Measurements from ENCODE around the gene AKT3.
"Not testable (repeated sequence)": the region's sequence is repeated elsewhere in the genome, so short reads cannot be mapped to it uniquely, and the experiment has no call there.

The AKT3 gene

GRCh38 chr1:243850202-243850451 is at the start of gene AKT3:
Gene AKT3, minus strand, starts transcription at chr1:243850243. Its CDS starts 7,073 bp downstream, at chr1:243843170.
- peak; percentile 90 for DNase-seq

- DNase-seq = no peak
Measured at GRCh38 chr1:243898278-243898677, 48.2 kb upstream of the AKT3 start.

DNA sequence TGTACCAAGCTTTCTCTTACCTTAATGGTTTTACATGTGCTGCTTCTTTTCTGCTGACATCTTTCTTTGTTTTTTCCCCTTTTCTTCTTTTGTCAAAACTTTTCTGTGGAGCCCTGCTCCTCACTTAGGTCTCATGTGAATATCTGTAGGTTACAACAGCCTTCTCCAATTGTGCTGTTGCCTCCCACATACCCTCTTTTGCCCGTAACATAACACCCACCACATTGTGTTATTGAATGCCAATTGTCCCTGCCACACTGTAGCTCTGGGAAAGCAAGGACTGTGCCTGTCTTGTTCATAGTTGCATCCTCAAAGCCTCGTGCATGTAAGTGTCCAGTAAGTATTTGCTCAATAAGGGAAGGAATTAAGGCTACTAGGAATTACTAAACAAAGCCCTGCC is 46.3 kb upstream of the AKT3 start:
- no peak for DNase-seq

- DNase-seq = no peak
Measured at GRCh38 chr1:243892456-243892855, 42.4 kb upstream of the AKT3 start.

DNA sequence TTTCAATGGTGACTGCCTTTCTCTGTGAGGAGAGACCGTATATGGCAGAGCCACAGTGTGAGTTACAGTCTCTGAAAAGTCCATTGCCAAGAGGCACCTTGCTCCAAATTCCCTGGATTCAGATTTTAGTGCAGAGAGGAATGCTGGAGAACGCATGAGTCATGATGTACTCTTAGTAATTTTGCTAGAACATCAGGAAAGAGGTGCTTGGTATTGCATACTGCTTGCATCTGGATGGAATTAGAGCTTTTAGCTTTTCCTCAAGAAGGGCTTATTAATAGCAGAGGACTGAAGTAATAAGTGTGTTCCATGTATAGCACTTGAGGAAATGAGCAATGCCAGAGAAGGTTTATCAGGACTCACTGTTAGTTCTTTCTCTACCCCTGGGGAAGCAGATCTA is 40.5 kb upstream of the AKT3 start:
- no peak for DNase-seq

GRCh38 chr1:243885806-243886205 is 35.8 kb upstream of the AKT3 start:
- DNase-seq = no peak

DNA sequence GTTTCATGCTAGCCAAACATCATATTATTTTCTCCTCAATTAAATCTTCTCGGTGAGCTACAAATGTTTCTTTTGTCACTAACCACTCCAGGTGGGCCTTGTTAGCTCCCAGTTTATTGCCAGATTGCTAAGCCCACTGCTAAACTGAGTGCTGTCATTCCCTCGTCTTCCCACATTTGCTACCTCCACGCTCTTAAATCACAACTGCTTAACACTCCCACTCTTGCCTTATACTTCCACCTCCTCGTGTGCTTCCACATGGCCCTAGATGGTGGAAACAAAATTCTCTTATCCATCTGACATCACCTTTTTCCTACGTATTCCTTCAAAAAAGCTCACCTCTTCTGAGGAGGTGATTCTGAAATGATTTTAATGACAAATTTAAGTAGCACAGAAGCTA is 34.6 kb upstream of the AKT3 start:
- DNase-seq = no peak

DNA sequence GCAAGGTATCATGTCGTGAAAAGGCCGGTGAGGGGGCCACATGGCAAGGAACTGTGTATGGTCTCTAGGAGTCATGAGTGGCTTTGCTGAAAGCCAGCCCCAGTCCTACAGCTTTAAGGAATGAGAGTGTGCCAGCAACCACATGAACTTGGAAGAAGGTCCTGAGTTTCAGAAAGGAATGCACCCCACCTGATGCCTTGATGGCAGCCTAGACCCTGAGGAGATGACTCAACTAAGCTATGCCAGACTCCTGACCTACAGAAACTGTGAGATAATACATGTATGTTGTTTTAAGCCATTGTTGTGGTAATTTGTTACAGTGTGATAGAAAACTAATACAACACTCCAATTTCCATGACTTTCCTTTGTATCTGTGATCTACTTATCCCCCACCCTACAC is 33.5 kb upstream of the AKT3 start:
- DNase-seq = no peak

- DNase-seq = peak; percentile 28
Measured at GRCh38 chr1:243882276-243882675, 32.2 kb upstream of the AKT3 start.

DNA sequence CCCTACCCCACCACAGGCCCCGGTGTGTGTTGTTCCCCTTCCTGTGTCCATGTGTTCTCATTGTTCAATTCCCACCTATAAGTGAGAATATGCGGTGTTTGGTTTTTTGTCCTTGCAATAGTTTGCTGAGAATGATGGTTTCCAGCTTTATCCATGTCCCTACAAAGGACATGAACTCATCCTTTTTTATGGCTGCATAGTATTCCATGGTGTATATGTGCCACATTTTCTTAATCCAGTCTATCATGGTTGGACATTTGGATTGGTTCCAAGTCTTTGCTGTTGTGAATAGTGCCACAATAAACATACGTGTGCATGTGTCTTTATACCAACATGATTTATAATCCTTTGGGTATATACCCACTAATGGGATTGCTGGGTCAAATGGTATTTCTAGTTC is 27.0 kb upstream of the AKT3 start:
- not testable (repeated sequence) for DNase-seq

DNA sequence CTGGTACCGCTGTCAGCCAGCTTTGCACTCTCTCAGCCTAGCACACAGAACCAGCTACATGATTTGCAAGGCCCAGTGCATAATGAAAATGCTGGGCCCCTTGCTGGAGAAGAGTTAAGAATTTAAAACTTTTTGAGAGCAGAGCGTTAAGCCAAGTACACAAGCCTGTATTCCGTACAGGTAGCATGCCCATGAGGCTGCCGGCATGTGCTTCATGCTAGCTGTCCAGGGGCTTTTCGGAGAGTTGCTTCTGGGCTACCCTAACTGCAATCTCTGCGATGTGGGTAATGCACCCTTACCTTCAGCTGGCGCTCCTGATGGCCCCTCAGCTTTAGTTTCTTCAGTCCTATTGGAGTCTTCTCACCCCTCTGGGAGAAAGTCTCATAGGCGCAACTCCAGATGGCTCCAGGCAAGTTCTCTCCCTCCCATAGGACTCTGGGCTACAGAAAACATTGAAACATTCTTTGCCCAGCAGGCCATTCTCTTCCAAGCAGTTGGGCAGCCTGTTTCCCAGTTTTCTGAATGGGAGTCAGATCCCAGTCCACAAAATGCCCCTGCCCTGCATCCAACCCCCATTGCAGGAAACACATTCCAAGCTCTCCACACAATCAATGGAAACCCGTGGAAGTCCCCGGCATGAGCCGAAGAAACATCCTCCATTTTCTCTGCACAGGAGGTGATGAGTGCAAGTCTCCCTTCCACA is 5.7 kb upstream of the AKT3 start:
- DNase-seq = no peak

DNA sequence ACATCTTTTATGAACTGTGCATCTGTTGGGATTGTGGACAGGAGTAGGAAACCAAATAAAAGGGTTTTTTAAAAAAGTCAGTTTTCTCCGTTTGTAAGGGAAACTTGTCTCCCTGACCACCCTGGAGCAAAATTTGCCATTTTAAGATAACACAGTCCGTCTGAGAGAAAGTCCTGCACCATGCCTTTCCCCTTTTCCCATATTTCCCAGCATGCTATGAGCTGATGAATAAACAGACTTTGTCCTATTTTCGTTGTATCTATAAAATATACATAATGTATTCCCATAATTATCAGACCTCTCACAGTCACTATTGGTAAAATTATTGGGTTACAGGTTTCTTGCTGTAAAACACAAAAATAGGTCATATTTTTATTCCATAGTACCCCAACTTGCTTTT is 1.7 kb upstream of the AKT3 start:
- DNase-seq = no peak

GRCh38 chr1:243851257-243851756 is 1.3 kb upstream of the AKT3 start:
- peak; percentile 15 for DNase-seq

DNA sequence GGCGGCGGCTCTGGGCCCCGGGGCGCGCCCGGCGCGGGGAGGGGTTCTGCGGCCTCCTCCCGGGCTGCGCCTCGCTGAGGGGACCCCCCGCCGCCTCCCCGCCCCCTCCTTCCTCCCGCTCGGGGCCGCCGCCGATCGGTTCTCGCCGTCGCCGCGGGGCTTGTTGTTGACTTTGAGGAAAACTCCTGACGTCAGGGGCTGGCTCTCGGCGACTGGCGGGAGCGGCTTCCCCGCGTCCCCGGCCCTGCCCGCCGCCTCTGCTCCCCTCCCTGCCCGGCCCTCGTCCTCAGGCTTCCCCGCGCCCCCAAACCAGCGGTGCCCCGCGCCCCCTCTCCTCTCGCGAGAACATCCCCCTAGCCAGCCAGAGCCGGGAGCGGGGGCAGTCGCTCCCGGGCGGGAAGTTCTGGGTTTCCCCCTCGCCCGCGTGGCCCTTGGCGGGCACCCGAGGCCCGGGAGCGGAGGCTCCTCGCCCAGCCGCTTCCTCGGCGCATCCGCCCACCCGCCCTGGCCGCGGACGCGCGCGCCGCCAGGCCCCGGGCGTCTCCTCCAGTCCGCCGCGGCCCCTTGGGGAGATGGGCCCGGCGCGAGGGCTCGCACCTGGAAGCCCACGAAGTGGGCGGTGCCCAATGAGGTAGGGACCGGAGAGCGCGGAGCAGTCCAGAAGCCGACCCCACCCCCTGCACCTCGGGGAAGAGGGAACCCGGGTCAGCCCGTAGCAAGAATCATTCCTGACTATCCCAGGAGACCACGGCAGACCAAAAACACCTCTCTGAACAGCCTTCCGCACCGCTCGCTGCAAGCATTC is 611 bp upstream of the AKT3 start:
- DNase-seq = peak; percentile 86

DNA sequence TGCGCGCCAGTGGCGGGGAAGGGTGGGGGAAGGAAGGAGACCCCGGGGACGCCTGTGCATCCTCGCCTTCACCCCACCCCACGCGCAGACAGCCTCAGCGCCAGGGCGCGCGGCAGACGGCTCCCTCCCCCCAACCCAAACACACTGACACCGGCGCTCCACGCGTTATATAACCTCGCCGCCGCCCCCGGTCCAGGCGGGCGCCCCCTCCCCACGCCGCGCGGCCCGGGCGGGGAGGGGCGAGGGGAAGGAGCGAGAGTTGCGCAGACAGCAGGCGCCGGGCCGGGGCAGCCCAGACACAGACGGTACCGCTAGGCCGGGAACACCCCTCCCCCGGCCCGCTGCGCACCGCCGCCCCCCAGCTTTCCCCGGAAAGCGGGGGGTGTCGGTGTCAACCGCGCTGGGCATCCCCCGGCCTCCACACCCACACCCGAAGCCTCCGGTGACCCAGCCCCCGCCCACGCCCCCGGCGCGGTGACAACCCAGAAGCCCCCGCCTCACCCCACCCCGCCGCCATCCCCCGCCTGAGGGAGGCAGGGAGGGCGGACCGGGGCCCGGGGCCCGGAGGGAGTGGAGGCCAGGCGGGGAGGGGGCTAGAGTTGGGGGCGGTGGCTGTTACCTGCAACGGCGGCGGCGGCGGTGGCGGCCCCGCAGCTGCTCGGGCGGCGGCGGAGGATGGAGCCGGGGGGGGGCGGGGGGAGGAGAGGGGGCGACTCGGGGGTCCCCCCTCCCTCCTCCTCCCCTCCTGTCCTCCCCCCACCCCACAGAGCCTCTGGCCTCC is 432 bp downstream of the AKT3 start:
- DNase-seq = peak; percentile 51

DNA sequence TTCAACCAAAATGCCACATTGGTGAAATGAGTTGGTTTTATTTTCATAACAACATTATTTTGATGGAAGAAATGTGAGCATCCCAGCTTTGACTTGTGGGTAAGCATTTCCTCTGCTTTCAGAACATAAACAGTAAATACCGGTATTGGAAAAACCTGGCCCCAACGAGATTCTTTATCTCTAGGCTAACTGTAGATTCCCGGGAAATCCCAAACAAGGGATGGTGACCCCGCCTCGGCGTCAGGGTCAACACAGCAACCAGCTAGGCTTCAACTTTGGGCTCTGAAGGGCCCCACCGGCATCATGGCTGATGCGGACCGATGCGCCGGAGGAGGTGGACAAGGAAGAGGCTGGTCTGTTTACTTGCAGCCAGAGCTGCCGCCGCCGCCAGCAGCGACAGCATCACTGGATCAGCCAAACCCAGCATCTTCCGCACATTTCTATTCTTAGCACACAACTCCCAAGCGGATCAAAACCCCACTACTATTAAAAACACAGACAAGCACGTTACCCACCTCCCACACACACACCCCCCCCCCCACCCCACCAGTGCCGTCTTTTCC is 1.1 kb downstream of the AKT3 start:
- peak; percentile 69 for DNase-seq

DNA sequence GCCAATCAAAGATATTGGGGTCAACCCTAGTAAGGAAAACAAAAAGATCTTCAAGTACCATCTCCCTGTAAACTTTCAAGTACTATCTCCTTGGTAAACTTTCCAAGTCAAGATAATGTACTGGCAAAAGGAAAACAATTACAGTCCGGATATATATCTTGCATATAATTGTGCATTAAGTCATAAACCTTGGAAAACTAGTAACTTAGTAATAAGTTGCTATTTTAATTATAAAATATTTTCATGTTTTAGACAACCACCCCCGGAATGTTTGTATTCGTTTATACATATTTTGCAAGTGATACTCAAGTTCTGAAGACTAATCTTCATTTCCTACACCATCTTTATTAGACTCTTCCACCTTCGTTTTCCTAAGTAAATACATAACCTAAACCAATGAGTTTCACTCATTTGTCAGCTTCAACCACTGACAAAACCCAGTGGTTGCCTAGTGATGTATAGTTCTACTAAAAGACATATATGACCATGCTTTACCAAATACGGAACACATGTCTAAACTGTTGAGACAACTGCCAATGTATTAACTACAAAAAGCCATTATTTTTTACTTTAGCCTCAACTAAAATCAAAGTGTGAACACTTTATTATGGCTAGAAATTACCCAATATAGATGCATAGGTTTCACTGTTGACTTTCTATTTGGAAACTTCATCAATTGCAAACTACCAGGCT is 1.7 kb downstream of the AKT3 start:
- DNase-seq = peak; percentile 6

DNA sequence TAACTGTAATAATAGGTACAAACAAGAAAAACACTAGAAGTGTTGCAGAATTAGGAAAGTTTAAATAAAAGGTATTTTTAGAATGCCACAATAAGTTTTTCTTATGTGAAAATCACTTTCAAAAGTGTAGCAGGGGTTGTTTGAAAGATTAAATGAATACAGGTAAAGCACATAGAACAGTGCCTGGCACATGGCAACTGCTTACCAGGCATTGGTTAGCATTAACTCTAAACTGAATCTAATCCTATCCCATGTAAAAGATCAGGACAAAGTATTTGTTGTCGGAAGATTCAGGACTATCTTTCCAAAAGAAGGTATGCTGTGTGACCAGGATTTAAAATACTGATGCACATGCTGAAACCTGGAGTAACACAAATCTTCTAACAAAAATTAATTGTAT is 3.3 kb downstream of the AKT3 start:
- DNase-seq = no peak

DNA sequence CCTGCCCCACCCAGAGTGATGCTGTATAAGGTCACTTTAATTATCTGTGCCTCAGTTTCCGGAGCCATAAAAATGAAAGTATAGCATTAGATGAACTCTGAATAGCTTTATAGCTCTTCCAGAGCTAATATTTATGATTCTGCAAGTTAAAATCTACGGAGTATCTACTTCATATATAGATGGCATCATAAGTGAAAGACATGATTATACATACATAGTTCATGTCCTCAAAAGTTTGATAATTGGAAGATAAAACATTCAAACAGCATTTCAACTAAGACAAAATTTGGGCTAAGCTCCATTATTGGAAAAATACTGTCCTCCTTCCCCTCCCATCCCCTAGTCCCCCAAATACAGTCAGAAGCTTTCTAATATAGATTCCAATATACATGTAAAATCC is 4.2 kb downstream of the AKT3 start:
- DNase-seq = no peak

GRCh38 chr1:243844186-243844585 is 5.9 kb downstream of the AKT3 start:
- no peak for DNase-seq

GRCh38 chr1:243842978-243843511 is 7.0 kb downstream of the AKT3 start:
- peak; percentile 56 for DNase-seq

DNA sequence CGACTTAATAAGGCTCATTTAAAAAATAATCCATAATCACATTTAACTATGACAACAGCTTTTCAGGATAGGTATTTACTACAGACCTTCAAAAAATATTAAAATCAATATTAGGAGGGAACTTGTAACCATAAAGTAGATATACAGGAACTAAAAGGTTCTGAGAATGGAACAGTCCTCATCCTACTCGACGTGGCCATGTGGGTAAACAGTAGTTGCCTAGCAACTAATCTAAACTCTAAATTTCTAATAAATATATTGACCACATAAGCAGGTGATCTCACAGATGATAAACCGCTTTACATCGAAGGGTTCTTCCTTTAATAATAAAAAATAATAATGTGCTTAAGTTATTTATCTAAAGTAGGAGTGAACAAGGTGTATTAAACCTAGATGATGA is 7.9 kb downstream of the AKT3 start:
- DNase-seq = no peak

DNA sequence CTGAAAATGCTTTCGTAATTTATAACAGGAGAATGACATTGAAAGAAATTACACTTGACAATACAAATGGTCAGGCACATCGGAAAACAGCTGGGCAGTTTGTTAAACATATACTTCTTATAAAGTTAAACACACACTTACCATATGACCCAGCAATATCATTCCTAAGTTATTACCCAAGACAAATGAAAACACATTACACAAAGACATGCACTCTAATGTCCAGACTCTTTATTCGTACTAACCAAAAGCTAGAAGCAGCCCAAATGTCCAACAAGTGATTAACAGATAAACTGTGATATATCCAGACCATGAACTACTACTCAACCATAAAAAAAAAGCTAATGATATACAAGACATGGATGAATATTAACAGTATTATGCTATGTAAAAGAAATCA is 8.5 kb downstream of the AKT3 start:
- no peak for DNase-seq
